ENCODE measurements around the gene ZFP64. TPM values are rescaled to one million over a fixed set of nuclear protein-coding genes. Genes with fewer than 3 reads are reported as not detected.

ZFP64 gene
- total RNA-seq, 2 experiments from 2014 or later: 10.0 to 11.8 TPM

DNA sequence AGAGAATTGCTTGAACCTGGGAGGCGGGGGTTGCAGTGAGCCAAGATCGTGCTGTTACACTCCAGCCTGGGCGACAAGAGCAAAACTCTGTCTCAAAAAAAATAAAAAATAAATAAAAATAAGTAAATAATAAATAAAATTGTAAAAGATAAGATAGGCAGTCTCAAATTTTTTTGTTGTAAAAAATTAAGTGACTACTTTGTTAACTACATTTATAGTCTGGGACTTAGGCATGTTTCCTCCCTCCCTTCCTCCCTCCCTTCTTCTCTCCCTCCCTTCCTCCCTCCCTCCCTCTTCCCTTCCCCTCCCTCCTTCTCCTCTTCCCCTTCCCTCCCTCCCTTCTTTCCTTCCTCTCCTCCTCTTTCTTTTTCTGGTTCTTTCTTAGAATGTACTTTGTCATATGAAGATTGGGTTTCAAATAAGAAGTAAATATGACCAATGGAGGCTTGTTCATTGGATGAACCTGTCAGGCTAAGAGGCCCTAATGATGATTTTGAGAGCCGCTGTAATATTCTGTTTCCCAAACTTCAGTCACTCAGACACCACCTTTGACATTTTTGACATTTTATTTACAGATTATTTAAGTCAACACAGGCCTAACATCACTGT is 24.2 kb downstream of the ZFP64 start:
- no peaks in the 10 kb centered on the region for H3K27me3 Mint-ChIP-seq
- no peak for DNase-seq

GRCh38 chr20:52166150-52166549 is 25.4 kb downstream of the ZFP64 start:
- ChIA-PET CTCF (no interaction called here), POLR2A (interaction anchor here (0.6 kb wide), 1 partner anchor 1342 kb away, joined by 3 read pairs; no protein-coding TSS in a partner anchor)
- H3K4me1 Mint-ChIP-seq: peaks cover 13% of the 10 kb centered on the region
- no peak overlapping the region for H3K27ac Mint-ChIP-seq
- H3K4me3 Mint-ChIP-seq: no peak overlapping the region
- H3K36me3 Mint-ChIP-seq (ENCODE audit: low read depth): peaks cover 31% of the 10 kb centered on the region
- no peak for DNase-seq
- H3K27me3 Mint-ChIP-seq: no peaks in the 10 kb centered on the region
- H3K9me3 Mint-ChIP-seq: peaks cover 7% of the 10 kb centered on the region

More for the DNA sequence above, 24.2 kb downstream of the ZFP64 start:
- Mint-ChIP-seq H3K4me1 (peaks cover 13% of the 10 kb centered on the region), H3K27ac (no peak overlapping the region), H3K36me3 (ENCODE audit: low read depth) (peaks cover 34% of the 10 kb centered on the region), H3K4me3 (no peak overlapping the region), H3K9me3 (peaks cover 7% of the 10 kb centered on the region)
- CTCF ChIA-PET: no interaction called here
- POLR2A ChIA-PET: no interaction called here

DNA sequence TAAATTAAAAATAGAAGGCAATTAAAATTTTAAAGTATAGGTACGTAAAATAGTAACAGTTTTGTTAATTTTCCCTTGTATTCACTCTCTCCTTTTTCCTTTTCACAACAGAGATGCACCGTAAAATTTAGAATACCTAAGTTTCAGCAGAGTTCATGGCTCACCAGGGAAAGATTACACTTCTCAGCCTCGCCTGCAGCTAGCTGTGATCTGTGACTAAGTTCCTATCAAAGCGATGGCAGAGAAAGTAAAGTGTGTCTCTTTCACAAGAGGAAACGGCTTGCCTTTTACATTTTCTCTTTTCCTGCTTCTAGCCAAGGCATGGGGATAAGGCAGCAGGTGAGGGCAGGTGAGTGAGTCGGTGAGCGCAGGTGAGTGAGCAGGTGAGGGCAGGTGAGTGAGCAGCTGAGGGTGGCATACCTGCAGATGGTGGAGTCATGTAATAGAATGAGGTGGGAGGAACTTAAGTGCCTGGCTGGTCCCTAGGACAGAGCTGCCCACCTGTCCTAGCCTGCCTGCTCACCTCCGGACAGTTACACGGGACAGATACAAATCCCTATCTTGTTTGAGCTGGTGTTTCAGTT is 30.9 kb downstream of the ZFP64 start:
- H3K27ac Mint-ChIP-seq: no peak overlapping the region

DNA sequence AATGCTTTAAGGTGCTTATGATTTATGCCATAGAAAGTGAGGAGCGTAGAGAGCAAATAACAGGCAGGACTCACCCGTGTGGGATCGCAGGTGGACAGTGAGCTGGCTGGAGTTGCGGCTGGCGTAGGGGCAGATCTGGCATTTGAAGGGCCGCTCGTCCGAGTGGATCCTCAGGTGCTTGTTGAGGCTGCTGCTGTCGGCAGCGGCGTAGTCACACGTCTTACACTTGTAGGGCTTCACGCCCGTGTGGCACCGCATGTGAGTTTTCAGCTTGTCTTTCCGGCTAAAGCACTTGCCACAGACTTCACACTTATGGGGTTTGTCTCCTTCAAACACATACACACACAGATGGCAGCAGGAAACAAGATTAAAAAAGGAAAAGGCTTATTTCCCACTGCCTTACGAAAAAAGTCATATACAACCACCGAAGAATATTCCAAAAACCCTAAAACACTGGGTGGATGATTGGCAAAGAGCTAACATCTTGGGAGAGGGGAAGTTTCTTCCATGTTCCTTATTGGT is 31.5 kb downstream of the ZFP64 start:
- Mint-ChIP-seq H3K27me3 (no peaks in the 10 kb centered on the region), H3K27ac (no peak overlapping the region), H3K36me3 (ENCODE audit: low read depth) (peaks cover 54% of the 10 kb centered on the region), H3K9me3 (peaks cover 3% of the 10 kb centered on the region), H3K4me1 (no peaks in the 10 kb centered on the region), H3K4me3 (no peak overlapping the region)
- CTCF ChIA-PET: interaction anchor here (0.6 to 1.7 kb wide), 2 partner anchors 15 to 506 kb away, joined by 3 to 4 read pairs; no protein-coding TSS in a partner anchor
- no peak for DNase-seq
- POLR2A ChIA-PET: no interaction called here

More for the DNA sequence above, 30.9 kb downstream of the ZFP64 start:
- DNase-seq: no peak
- Mint-ChIP-seq H3K4me3 (no peak overlapping the region), H3K27me3 (no peaks in the 10 kb centered on the region), H3K4me1 (no peaks in the 10 kb centered on the region), H3K9me3 (peaks cover 6% of the 10 kb centered on the region), H3K36me3 (ENCODE audit: low read depth) (peaks cover 60% of the 10 kb centered on the region)
- ChIA-PET POLR2A (no interaction called here), CTCF (interaction anchor here (0.6 to 1.7 kb wide), 4 partner anchors 12 to 1676 kb away, joined by 3 to 4 read pairs (median 3); no protein-coding TSS in a partner anchor)

GRCh38 chr20:52154575-52154974 is 37.0 kb downstream of the ZFP64 start:
- CTCF ChIA-PET: no interaction called here
- no peaks in the 10 kb centered on the region for H3K4me1 Mint-ChIP-seq
- H3K36me3 Mint-ChIP-seq (ENCODE audit: low read depth): peaks cover 34% of the 10 kb centered on the region
- H3K4me3 Mint-ChIP-seq: no peak overlapping the region
- no peaks in the 10 kb centered on the region for H3K27me3 Mint-ChIP-seq
- no peak for DNase-seq
- peaks cover 3% of the 10 kb centered on the region for H3K9me3 Mint-ChIP-seq
- POLR2A ChIA-PET: no interaction called here
- H3K27ac Mint-ChIP-seq: no peak overlapping the region

DNA sequence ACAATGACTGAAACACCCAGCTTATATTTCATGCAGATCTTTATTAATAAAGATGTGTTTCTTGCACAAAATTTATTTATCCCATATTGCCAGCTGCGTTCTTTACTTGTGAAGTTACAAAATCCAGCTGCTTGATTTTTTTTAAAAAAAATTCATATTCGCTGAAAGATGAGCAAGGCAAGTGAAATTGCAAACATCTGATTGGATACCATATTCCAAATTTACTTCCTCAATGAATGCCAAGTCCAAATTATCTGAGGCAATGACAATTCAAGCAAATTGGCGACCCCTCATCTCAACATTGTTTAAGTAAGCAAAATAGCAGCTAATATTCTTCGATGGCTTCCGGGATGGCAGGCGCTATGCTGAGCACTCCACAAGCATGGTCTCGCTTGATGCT is 37.7 kb downstream of the ZFP64 start:
- ChIA-PET CTCF (no interaction called here), POLR2A (no interaction called here)
- no peak for DNase-seq
- Mint-ChIP-seq H3K27ac (no peak overlapping the region), H3K4me3 (no peak overlapping the region), H3K27me3 (no peaks in the 10 kb centered on the region), H3K9me3 (peaks cover 3% of the 10 kb centered on the region), H3K36me3 (ENCODE audit: low read depth) (peaks cover 28% of the 10 kb centered on the region), H3K4me1 (no peaks in the 10 kb centered on the region)

DNA sequence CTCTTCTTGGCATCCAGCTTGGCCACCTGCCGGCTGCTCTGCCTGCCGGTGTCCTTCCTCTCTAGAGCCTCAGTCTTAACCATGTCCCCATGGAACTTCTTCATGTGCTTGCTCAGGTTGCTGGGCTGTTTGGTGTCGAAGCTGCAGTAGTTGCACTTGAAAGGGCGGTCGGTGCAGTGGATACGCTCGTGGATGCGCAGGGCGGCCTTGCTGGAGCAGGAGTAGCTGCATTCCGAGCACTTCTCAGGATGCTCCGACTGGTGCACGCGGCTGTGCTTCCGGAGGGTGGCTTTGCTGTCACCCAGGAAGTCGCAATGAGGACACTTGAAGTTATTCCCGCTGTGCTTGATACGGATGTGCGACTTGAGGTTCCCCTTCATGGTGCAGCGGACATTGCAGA is 38.7 kb downstream of the ZFP64 start:
- Mint-ChIP-seq H3K27me3 (no peaks in the 10 kb centered on the region), H3K27ac (no peak overlapping the region), H3K4me3 (no peak overlapping the region), H3K36me3 (ENCODE audit: low read depth) (peaks cover 20% of the 10 kb centered on the region), H3K4me1 (no peaks in the 10 kb centered on the region), H3K9me3 (no peaks in the 10 kb centered on the region)
- ChIA-PET CTCF (no interaction called here), POLR2A (no interaction called here)
- DNase-seq: no peak

DNA sequence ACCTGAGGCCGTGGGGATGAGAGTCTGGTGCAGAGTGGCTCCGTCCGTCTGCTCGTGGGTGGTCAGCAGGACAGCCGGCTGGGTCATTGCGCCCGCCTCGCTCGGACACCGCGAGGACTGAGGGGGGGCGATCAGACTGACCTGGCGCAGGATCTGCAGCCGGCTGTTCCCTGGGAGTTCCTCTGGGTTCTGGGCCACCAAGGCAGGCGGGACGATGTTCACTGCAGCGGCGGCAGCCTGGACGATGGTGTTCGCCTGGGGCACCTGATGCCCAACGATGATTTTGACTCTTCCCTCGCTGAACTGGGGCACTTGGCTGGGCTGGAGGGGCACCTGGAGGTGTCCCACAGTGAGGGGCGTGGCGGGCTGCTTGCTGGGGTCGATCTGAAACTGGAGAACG is 39.2 kb downstream of the ZFP64 start:
- DNase-seq: no peak
- no peak overlapping the region for H3K27ac Mint-ChIP-seq
- CTCF ChIA-PET: no interaction called here
- H3K4me1 Mint-ChIP-seq: no peaks in the 10 kb centered on the region
- H3K9me3 Mint-ChIP-seq: no peaks in the 10 kb centered on the region
- POLR2A ChIA-PET: no interaction called here
- no peak overlapping the region for H3K4me3 Mint-ChIP-seq
- H3K36me3 Mint-ChIP-seq (ENCODE audit: low read depth): peaks cover 15% of the 10 kb centered on the region
- H3K27me3 Mint-ChIP-seq: no peaks in the 10 kb centered on the region

DNA sequence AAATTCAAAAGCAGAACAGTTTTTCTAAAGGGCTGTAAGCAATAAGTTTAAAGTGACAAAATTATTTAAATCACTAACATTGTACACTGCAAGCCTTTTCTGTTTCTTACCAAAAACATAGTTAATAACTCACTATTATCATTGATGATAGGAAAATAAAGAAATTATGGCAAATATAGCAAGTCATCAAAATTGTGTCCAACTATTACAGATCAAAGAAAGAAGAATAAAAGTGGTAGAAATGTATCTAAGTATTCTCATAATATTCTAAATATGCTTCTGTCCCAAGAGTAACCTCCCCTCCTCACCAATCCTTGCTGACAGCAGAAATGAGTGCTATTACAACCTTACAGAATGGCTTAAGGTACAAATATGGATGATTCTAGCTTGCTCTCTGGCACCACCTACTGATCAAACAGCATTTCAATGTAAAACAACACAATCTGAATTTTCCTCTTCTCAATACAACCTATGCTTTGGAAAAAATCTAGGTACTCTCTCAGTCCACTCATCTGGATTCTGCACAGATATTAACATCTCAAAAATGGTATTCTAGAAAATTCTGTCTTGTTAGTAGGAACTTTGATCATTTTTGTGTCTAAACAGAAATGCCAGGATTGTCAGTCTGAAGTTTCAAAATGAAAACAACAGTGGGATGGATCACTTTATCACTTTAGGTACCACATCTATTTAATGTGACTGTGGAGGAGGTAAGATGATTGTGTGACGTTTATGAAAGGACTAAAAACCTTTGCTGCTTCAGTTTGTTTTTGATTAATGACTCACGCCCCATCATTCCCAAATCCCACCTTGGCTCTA is 40.9 kb downstream of the ZFP64 start:
- peak; percentile 54 for DNase-seq
- Mint-ChIP-seq H3K27ac (no peak overlapping the region), H3K9me3 (no peaks in the 10 kb centered on the region), H3K27me3 (no peaks in the 10 kb centered on the region), H3K36me3 (ENCODE audit: low read depth) (peaks cover 2% of the 10 kb centered on the region), H3K4me3 (no peak overlapping the region), H3K4me1 (no peaks in the 10 kb centered on the region)
- ChIA-PET CTCF (interaction anchor here (0.6 to 0.7 kb wide), 2 partner anchors 23 to 36 kb away, joined by 3 read pairs; no protein-coding TSS in a partner anchor), POLR2A (no interaction called here)

DNA sequence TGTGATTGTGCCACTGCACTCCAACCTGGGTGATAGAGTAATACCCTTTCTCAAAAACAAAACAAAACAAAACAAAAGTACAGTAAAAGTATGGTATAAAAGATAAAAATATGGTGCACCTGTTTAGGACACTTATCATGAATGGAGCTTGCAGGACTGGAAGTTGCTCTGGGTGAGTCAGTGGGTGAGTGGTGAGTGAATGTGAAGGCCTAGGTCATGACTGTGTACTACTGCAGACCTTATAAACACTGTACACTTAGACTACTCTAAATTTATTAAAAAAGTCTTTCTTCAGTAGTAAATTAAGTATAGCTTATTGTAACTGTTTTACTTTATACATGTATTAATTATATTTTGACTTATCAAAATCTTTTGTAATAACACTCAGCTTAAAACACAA is 46.0 kb downstream of the ZFP64 start:
- CTCF ChIA-PET: interaction anchor here (2.0 kb wide), 1 partner anchor 15 kb away, joined by 4 read pairs; no protein-coding TSS in a partner anchor
- Mint-ChIP-seq H3K27me3 (no peaks in the 10 kb centered on the region), H3K4me3 (no peak overlapping the region), H3K36me3 (ENCODE audit: low read depth) (no peaks in the 10 kb centered on the region), H3K27ac (no peak overlapping the region), H3K4me1 (peaks cover 3% of the 10 kb centered on the region), H3K9me3 (no peaks in the 10 kb centered on the region)
- no peak for DNase-seq
- POLR2A ChIA-PET: interaction anchor here (0.6 kb wide), 1 partner anchor 1386 kb away, joined by 8 read pairs; no protein-coding TSS in a partner anchor

- no peaks in the 10 kb centered on the region for H3K9me3 Mint-ChIP-seq
- H3K4me1 Mint-ChIP-seq: peaks cover 3% of the 10 kb centered on the region
- ChIA-PET CTCF (interaction anchor here (0.6 kb wide), 1 partner anchor 13 kb away, joined by 3 read pairs; no protein-coding TSS in a partner anchor), POLR2A (no interaction called here)
- H3K36me3 Mint-ChIP-seq (ENCODE audit: low read depth): no peaks in the 10 kb centered on the region
- H3K27me3 Mint-ChIP-seq: no peaks in the 10 kb centered on the region
- no peak for DNase-seq
- H3K27ac Mint-ChIP-seq: no peak overlapping the region
- H3K4me3 Mint-ChIP-seq: no peak overlapping the region
Observed at GRCh38 chr20:52143277-52143676, 48.3 kb downstream of the ZFP64 start.

DNA sequence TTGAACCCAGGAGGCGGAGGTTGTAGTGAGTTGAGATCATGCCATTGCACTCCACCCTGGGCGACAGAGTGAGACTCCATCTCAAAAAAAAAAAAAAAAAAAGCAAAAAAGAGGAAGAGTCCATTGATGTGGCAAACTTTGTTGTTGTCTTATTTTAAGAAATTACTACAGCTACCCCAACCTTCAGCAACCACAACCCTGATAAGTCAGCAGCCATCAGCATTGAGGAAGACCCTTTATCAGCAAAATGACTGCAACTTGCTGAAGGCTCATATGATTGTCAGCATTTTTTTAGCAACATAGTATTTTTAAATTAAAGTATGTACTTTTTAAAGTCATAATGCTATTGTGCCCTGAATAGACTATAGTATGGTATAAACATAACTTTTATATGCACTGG is 48.8 kb downstream of the ZFP64 start:
- Mint-ChIP-seq H3K4me3 (no peak overlapping the region), H3K36me3 (ENCODE audit: low read depth) (no peaks in the 10 kb centered on the region), H3K9me3 (no peaks in the 10 kb centered on the region), H3K27ac (no peak overlapping the region), H3K4me1 (peaks cover 3% of the 10 kb centered on the region), H3K27me3 (no peaks in the 10 kb centered on the region)
- ChIA-PET POLR2A (no interaction called here), CTCF (no interaction called here)
- no peak for DNase-seq

DNA sequence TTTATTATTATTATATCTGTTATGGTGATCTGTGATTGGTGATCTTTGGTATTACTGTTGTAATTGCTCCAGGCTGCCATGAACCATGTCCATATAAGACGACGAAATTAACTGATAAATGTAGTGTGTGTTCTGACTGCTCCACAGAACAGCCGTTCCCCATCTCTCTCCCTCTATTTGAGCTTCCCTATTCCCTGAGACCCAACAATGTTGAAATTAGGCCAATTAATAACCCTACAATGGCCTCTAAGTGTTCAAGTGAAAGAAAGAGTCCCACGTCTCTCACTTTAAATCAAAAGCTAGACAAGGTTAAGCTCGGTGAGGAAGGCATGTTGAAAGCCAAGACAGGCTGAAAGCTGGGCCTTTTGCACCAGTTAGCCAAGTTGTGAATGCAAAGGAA is 51.6 kb downstream of the ZFP64 start:
- Mint-ChIP-seq H3K4me1 (peaks cover 3% of the 10 kb centered on the region), H3K27ac (no peak overlapping the region), H3K27me3 (no peaks in the 10 kb centered on the region), H3K36me3 (ENCODE audit: low read depth) (no peaks in the 10 kb centered on the region), H3K4me3 (no peak overlapping the region), H3K9me3 (no peaks in the 10 kb centered on the region)
- DNase-seq: no peak
- ChIA-PET POLR2A (no interaction called here), CTCF (no interaction called here)
